ENCODE data around the gene CAVIN1.
"Not testable (repeated sequence)": the region's sequence is repeated elsewhere in the genome, so short reads cannot be mapped to it uniquely, and the experiment has no call there.

CAVIN1 gene

GRCh38 chr17:42404326-42405055 is 18.6 kb downstream of the CAVIN1 start:
- DNase-seq = no peak

- DNase-seq = no peak
Observed at GRCh38 chr17:42403150-42403549, 19.9 kb downstream of the CAVIN1 start.

- no peak for DNase-seq
Observed at GRCh38 chr17:42402117-42402516, 20.9 kb downstream of the CAVIN1 start.

DNA sequence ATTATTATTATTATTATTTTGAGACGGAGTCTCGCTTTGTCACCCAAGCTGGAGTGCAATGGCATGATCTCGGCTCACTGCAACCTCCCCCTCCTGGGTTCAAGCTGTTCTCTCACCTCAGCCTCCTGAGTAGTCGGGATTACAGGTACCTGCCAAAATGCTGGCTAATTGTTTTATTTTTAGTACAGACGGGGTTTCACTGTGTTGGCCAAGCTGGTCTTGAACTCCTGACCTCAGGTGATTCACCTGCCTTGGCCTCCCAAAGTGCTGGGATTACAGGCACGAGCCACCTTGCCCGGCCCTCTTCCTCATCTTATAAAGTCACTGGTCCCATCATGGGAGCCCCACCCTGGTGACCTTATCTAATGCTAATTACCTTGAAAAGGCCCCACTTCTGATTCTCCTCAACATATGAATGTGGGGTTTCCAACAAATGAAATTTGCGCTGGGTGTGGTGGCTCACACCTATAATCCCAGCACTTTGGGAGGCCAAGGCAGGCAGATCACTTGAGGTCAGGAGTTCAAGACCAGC is 22.1 kb downstream of the CAVIN1 start:
- not testable (repeated sequence) for DNase-seq

- DNase-seq = no peak
Observed at GRCh38 chr17:42399948-42400843, 22.9 kb downstream of the CAVIN1 start.

DNA sequence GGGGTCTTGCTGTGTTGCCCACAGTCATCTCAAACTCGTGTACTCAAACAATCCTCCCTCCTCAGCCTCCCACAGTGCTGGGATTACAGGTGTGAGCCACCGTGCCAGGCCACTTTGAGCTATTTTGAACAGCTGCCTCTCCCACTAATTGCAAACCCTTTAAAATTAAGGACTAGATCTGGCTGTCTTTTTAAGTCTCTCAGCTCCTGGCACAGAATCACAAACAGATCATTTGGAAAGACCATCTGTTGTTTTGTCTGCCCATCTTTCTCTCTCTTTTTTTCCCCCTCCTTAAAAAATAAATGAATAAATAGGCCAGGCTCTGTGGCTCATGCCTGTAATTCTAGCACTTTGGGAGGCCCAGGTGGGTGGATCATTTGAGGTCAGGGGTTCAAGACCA is 23.9 kb downstream of the CAVIN1 start:
- no peak for DNase-seq

GRCh38 chr17:42395601-42396000 is 27.5 kb downstream of the CAVIN1 start:
- DNase-seq = not testable (repeated sequence)

DNA sequence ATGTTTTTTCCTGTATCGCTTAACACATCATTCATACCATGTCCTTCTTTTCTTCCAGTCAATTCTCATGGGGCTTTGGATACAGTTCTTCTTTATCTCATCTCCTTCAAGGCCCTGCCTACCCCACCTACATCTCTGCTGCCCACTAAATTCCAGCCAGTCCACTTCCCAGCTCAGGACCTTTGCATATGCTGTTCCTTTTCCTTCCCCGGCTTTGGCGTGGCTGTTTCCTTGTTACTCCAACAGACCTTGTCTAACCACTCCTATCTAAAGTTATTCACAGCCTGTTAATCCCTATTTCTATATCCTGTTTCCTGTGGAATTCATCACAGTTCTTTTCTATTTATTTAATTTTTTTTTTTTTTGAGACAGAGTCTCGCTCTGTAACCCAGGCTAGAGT is 28.2 kb downstream of the CAVIN1 start:
- DNase-seq = no peak

- DNase-seq = no peak
Observed at GRCh38 chr17:42392692-42393415, 30.2 kb downstream of the CAVIN1 start.

GRCh38 chr17:42391439-42391838 is 31.6 kb downstream of the CAVIN1 start:
- DNase-seq = not testable (repeated sequence)

GRCh38 chr17:42389899-42390298 is 33.2 kb downstream of the CAVIN1 start:
- no peak for DNase-seq

GRCh38 chr17:42389135-42389417 is 34.0 kb downstream of the CAVIN1 start:
- no peak for DNase-seq

DNA sequence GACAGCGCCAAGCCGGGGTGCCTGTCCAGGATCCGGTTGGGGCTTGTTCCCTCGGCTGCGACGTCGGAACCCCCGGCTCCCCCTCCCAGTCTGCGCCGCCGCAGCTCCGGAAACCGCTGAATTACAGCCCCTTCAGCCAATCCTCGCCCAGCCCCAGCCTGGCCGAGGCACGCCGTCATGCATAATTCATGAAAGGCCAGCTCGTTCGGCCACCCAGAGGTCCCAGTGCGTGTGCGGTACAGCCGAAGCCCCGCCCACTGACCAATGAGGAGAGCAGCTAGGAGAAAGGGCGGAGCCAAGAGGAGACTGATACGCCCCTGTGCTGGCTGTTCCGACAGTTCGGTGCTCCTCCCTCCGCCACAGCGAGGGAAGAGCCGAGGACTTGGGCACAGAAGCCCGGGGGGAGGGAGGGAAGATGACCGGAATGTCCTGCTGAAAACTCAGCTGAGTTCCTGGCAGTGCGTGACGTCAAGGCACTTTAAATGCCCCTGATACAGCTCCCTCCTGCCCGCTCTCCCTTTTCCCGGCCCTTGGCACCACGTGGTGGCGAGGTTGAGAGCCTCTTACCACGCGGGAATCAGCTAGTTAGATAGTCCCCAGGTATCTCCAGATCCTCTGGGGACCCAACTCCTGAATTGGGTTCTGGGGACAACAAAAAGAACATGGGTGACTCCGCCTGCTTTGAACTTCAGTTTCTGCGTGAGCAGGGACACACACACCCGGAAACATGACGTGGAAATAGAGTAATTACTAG is 34.5 kb downstream of the CAVIN1 start, which contains the start of gene STAT3:
TSS of gene STAT3 (minus strand) at position 62 of the 754 bp plus-strand sequence. CDS start 39,926 bp downstream, outside the sequence.
- DNase-seq = peak; percentile 100

GRCh38 chr17:42387661-42388380 is 35.2 kb downstream of the CAVIN1 start:
- DNase-seq = peak; percentile 66

DNA sequence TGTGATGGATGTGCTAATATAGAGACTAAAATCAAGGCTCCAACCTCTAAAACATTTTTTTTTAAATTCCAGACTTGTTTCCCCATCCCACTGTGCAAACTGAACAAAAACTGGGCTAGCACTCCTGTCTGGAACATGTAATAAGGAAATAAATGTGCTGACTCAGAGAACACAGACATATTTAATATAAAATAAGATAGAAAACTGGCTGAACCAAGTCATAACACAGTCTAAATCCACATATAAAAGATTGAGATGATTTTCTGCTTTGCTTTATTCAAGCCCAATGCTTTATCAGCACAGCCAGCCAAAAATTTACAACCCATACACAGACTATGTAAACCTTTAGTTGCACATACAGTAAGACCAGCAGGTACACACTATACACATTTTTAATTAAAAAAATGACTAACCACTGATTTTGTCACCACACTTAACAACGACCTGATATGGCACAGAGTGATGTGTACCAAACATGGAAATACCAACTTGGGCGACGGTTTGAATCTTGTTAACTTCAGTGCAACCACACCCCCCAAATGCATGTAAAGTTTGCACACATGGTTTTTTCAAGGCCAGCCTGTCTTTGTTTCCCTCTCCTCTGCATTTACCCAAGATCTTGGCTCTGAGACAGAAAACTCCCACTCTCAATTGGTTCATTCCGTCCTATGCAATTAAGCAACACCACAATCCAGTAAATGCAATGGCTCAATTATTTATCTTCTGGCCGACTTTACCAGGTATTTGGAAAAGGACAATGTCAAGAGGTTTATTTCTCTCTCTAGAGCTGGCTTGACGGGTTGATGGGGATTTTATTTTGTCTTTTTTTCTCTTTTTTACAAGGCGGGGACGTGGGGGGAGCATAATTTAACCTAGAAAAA is 36.0 kb downstream of the CAVIN1 start:
- peak; percentile 83 for DNase-seq

- no peak for DNase-seq
Observed at GRCh38 chr17:42381898-42382297, 41.2 kb downstream of the CAVIN1 start.

DNA sequence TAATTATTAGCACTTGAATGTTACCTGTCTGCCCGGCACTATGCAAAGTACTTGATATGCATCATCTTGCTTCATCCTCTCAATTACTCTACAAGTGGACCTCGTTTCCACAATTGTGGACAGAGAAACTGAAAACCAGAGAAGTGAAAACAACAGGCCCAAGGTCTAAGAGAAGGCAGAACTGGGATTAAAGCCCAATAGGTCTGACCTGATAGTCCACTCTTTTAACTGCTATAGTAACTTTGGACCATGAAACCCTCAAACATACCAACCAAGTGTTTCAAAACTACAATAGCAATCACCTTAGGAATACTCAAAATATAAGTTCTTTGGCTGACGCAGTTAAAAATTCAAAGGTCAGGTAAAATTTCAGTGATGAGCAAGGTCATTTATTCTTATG is 42.1 kb downstream of the CAVIN1 start:
- no peak for DNase-seq

DNA sequence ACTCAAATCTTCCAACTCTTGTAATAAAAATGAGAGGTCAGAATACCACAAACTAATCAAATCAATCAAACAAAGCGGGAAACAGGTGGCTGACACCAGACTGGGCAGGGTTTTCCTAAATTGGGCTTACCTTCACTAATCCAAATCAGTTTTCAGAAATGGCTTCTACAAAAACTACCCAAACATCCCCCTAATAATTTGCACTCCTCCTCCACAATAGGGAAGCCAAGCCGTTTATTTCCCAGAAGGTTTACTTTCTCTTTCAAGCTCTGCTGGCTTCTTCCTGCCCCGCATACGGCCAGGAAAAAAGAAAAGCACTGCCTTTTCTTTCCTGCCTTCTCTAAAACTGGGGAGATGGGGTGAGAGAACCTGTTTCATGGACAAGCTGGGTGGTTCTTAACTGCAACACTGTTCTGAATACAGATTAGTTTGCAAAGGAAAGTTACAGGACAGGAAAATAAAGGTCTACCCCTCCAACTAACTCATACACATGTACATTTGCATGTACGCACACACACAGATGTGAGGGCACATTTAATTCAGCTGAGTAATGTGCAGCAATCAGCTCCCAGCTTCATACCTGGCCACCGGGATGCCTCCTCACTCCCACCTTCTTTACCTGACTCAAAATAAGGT is 44.0 kb downstream of the CAVIN1 start:
- peak; percentile 70 for DNase-seq

- DNase-seq = no peak
Observed at GRCh38 chr17:42378359-42378958, 44.6 kb downstream of the CAVIN1 start.

- no peak for DNase-seq
Observed at GRCh38 chr17:42373896-42374295, 49.2 kb downstream of the CAVIN1 start.
